Chondrocyte (in vitro differentiated cells): ENCODE measurements around the gene DYRK1B. TPM values are rescaled to one million over a fixed set of nuclear protein-coding genes. Genes with fewer than 3 reads are reported as not detected.

Experiments
- DNase-seq: peaks from one replicate; pipeline ENCODE4 v3.0.0; 2021; ENCODE audit warnings: mixed read lengths, low spot score
- H3K27ac Mint-ChIP-seq: one replicate; pipeline ENCODE4 v1.8.0; 2021; ENCODE audit warnings: mild to moderate bottlenecking, moderate library complexity, mixed read lengths; ENCODE audit not compliant: unreplicated experiment
- H3K27me3 Mint-ChIP-seq: 2 replicates; pipeline ENCODE4 v1.8.0; 2021; ENCODE audit warnings: low read depth, mixed read lengths
- H3K36me3 Mint-ChIP-seq: 2 replicates; pipeline ENCODE4 v1.8.0; 2021; ENCODE audit warnings: low read depth, mixed read lengths
- H3K4me1 Mint-ChIP-seq: 2 replicates; pipeline ENCODE4 v1.8.0; 2021; ENCODE audit warnings: low read depth, mild to moderate bottlenecking, mixed read lengths
- H3K4me3 Mint-ChIP-seq: one replicate; pipeline ENCODE4 v1.8.0; 2021; ENCODE audit warnings: mild to moderate bottlenecking, moderate library complexity, mixed read lengths; ENCODE audit not compliant: unreplicated experiment
- H3K9me3 Mint-ChIP-seq: 2 replicates; pipeline ENCODE4 v1.8.0; 2021; ENCODE audit warnings: low read depth, mixed read lengths
- CTCF ChIP-seq: fragments of 200-600 bp; sonication (generic); IDR thresholded peaks from 2 replicates; pipeline ENCODE4 v1.5.0; 2021; ENCODE audit warnings: antibody characterized with exemption, mild to moderate bottlenecking, moderate library complexity
- total RNA-seq: library from RNA; stranded (reverse); gene quantifications from 3 replicates; pipeline ENCODE4 v1.2.1, GENCODE V29; 2021

DYRK1B gene
- total RNA-seq, 1 donor from 2014 or later = 20.0 TPM

- peak; percentile 86 for DNase-seq
- TF ChIP-seq CTCF = no peak
- Mint-ChIP-seq H3K4me3 (no peak overlapping the region), H3K27ac (no peak overlapping the region), H3K36me3 (peaks cover 17% of the 10 kb centered on the region), H3K27me3 (no peaks in the 10 kb centered on the region), H3K4me1 (peaks cover 14% of the 10 kb centered on the region), H3K9me3 (no peaks in the 10 kb centered on the region)
These were observed 5.8 kb downstream of the DYRK1B start for GRCh38 chr19:39828015-39828653.

GRCh38 chr19:39827216-39827615 is 6.7 kb downstream of the DYRK1B start:
- H3K36me3 Mint-ChIP-seq = peaks cover 17% of the 10 kb centered on the region
- H3K4me3 Mint-ChIP-seq = no peak overlapping the region
- no peaks in the 10 kb centered on the region for H3K27me3 Mint-ChIP-seq
- no peaks in the 10 kb centered on the region for H3K9me3 Mint-ChIP-seq
- no peak overlapping the region for H3K27ac Mint-ChIP-seq
- no peak for DNase-seq
- H3K4me1 Mint-ChIP-seq = peaks cover 5% of the 10 kb centered on the region
- TF ChIP-seq CTCF = no peak

GRCh38 chr19:39826311-39826945 is 7.5 kb downstream of the DYRK1B start:
- Mint-ChIP-seq H3K9me3 (no peaks in the 10 kb centered on the region), H3K27ac (no peak overlapping the region), H3K4me1 (no peaks in the 10 kb centered on the region), H3K4me3 (no peak overlapping the region), H3K27me3 (no peaks in the 10 kb centered on the region), H3K36me3 (peaks cover 17% of the 10 kb centered on the region)
- TF ChIP-seq CTCF = no peak
- no peak for DNase-seq

- no peaks in the 10 kb centered on the region for H3K27me3 Mint-ChIP-seq
- H3K27ac Mint-ChIP-seq = no peak overlapping the region
- TF ChIP-seq CTCF = no peak
- peak; percentile 92 for DNase-seq
- no peak overlapping the region for H3K4me3 Mint-ChIP-seq
- no peaks in the 10 kb centered on the region for H3K9me3 Mint-ChIP-seq
- peaks cover 12% of the 10 kb centered on the region for H3K36me3 Mint-ChIP-seq
- H3K4me1 Mint-ChIP-seq = no peaks in the 10 kb centered on the region
These were observed 8.4 kb downstream of the DYRK1B start for GRCh38 chr19:39825531-39826076.

GRCh38 chr19:39825093-39825463 is 8.9 kb downstream of the DYRK1B start:
- H3K4me1 Mint-ChIP-seq = no peaks in the 10 kb centered on the region
- no peak for DNase-seq
- no peak for TF ChIP-seq CTCF
- H3K36me3 Mint-ChIP-seq = peaks cover 12% of the 10 kb centered on the region
- no peaks in the 10 kb centered on the region for H3K27me3 Mint-ChIP-seq
- no peaks in the 10 kb centered on the region for H3K9me3 Mint-ChIP-seq
- H3K27ac Mint-ChIP-seq = no peak overlapping the region
- H3K4me3 Mint-ChIP-seq = no peak overlapping the region
